HG03469 (cell line): ENCODE measurements around the gene IZUMO2.

Experiments
- ATAC-seq: cut with Tn5 transposase; IDR thresholded peaks from one replicate; pipeline ENCODE4 v1.9.1; 2021; ENCODE audit warnings: mild to moderate bottlenecking, moderate library complexity, moderate number of reproducible peaks; ENCODE audit not compliant: unreplicated experiment

The IZUMO2 gene

GRCh38 chr19:50162988-50163387 lies at the start of gene IZUMO2:
TSS of gene IZUMO2 (minus strand) at chr19:50163281. CDS start at chr19:50163194, 87 bp downstream.
- ATAC-seq, result no peak

GRCh38 chr19:50210425-50210824 lies 47.3 kb upstream of the IZUMO2 start:
- ATAC-seq, result no peak

DNA sequence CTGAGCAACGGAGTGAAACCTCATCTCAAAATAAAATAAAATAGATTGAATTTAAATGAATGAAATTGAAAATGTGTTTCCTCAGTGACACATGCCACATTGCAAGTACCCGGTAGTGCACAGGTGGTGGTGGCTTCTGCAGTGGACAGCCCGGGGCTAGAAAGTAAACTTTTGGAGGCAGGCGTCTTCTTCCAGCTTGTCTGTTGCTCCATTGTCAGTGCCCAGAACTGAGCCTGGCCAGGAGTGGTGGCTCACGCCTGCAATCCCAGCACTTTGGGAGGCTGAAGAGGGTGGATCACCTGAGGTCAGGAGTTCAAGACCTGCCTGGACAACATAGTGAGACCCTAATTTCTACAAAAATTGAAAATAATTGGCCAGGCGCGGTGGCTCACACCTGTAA lies 46.0 kb upstream of the IZUMO2 start:
- no peak for ATAC-seq

GRCh38 chr19:50207730-50208129 lies 44.6 kb upstream of the IZUMO2 start:
- no peak for ATAC-seq

DNA sequence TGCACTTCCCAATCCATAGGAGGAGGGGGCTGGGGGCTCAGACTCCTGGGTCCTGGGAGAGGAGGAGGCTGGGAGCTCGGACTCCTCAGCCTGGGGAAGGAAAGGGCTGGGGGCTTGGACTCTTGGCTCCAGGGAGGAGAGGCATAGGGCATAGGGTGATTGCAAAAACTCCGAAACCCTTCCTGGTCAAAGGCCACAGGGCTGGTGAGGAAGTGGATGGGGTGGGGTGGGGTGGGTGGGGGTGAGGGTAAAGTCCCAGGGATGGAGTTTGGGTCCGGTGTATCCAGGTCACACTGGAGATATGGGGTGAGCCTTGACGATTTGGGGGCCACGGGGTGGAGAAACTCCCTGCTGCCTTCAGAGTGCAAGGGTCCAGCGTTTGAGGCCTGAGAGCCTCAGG lies 43.1 kb upstream of the IZUMO2 start:
- ATAC-seq, result no peak

DNA sequence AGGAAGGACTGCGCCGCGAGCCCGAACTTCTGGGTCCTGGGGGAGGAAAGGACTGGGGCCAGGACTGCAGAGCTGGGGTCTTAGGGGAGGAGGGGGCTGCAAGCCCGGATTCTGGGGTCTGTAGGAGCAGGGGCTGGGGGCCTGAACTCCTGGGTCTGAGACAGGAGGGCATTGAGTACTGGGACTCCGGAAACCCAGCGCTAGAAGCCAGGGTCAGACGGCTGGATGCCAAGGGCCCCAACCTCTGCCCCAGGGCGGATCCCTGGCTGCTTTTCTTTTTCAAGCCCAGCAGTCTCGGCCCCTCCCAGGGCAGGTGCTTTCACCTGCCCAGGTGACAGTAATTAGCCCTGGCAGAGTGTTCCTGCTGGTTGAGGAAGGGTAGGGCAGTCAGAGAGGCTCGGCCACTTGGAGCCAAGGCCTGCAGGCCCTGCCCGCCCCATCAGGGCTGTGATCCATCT lies 42.6 kb upstream of the IZUMO2 start:
- no peak for ATAC-seq

DNA sequence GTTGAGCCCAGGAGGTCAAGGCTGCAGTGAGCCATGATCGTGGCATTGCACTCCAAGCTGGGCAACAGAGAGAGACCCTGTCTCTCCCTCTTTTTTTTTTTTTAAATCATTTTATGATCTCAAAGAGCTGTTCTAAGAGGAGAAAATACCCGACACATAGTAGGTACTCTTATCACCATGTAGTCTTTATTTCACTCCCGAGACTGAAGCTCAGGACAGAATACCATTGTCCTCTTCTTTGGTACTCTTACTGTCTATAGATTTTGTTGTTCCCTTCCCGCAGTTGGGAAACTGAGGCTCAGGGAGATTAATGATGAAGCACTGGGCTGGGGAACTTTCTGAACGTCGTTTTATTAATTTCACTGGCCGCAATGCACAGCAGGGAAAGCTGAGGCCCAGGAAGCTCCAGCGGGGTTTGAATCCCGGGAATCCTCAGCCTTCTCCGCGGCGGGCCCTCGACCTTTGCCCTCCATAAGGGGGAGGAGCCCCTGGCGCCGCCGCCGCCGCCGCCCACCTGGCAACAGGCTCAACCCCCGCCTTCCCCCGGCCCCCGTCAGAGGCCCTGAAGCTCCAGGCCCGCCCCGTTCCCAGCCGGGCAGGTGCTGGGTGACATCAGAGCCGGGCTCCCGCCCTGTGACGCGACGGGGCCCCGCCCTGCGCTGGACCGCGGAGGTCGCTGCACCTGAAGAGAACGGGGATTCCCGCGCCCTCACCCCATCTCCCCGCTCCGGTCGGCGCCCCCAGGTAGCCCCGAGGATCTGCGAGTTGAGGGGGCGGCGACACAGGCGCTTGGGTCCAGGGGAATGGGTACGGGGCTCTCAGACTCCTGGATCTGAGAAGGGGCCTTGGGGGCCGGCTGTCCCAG lies 42.0 kb upstream of the IZUMO2 start:
- ATAC-seq, result no peak

DNA sequence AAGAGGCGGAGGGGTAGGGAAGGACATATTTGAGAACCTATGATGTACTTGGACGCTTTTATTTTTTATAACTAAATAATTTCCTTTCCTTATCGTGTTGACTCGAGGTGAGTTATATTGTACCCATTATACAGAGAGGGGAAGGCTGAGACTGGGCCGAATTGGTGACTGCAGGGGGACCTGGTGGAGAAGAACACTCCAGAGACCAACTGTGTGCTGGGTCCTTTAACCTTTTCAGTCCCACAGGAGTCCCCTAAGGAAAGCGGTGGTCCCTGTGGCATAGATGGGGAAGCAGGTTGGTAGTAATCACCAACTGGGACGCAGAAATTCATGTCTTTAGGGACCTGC lies 41.0 kb upstream of the IZUMO2 start:
- ATAC-seq, result no peak

DNA sequence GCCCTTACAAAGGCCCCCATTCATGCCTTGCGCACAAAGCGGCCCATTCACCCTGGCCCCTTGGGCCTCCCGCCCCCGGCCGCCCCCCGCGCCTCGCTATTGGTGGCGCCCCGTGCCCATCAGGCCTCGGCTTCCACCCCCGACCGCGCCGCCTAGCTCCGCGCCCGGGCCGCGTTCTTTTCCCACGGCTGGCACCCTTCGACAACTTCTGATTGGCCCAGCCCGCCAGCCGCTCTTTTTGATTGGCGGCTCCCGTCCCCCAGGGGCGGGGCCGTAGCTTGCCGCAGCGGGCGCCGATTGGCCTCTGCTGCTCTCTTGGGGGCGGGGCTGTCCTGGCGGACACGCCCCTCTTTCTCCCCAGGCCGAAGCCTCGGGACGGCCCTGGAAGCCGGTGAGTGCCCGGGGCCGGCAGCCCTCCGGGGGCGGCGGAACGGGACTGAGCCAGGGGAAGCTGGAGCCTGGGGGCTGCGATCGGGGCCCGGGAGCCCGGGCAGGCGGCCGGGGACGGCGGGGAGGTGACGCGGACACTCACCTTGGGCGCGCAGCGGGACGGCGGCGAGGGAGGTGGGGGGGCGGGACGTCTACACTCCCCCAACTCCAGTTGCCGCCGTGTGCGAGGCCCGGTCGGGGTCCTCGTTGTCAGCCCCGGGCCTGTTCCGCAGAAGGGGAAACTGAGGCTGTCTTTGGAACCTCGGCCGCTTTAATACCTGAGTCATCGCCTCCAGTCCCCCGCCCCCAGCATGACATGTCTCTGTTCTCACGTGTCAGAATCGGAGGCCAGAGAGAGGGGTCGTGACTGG lies 40.4 kb upstream of the IZUMO2 start, which contains the start of gene MYH14:
TSS of gene MYH14 (plus strand) at position 342 of the 800 bp plus-strand sequence. CDS start 6,744 bp downstream, outside the sequence.
- ATAC-seq, result no peak

GRCh38 chr19:50202962-50203280 lies 39.8 kb upstream of the IZUMO2 start:
- no peak for ATAC-seq

GRCh38 chr19:50202386-50202785 lies 39.3 kb upstream of the IZUMO2 start:
- no peak for ATAC-seq

DNA sequence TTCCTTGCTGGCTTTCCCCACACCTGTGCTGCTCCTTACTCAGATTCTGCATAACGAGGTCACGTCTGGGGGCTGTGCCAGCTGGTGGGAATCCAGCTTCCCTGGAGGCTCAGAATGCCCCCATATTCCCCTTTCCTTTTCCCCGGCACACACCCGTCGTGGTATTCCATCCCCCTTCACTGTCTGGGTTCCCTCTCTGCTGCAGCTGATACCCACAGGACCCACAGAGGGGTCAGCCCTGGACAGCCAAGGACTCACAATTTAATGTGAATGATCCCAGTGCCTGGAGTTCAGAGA lies 36.1 kb upstream of the IZUMO2 start:
- no peak for ATAC-seq

DNA sequence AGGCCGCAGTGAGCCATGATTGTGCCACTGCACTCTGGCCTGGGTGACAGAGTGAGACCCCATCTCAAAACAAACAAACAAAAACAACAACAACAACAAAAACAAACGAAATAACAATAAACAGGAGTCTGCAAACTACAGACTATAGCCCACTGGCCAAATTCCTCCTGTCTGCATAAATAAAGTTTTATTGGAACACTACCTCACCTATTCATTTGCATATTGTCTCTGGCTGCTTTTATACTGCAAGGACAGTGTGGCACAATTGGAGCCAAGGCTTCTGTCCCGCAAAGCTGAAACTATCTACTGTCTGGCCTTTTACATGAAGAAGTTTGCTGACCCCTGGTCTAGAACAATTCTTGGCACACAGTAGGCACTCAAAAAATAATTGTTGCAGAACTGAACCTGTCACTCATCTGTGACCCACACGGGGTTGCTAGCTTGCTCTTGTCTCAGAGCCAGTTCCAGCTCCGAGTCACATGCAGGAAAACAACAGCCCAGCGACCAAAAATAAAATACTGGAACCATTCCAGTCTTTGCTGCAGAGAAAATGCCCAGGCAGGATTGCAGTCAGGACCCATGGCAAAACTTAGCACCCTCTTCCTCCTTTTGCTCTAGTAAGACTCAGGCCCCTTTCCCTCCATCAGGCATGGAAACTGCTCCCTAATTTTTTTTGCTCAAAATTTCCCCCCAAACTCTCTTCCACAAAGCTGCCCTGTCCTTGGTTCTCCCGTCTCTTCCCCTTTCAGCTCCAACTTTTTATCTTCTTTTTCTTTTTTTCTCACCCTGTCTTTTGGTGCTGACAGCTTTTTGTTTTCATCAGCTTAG lies 35.6 kb upstream of the IZUMO2 start:
- ATAC-seq, result no peak

DNA sequence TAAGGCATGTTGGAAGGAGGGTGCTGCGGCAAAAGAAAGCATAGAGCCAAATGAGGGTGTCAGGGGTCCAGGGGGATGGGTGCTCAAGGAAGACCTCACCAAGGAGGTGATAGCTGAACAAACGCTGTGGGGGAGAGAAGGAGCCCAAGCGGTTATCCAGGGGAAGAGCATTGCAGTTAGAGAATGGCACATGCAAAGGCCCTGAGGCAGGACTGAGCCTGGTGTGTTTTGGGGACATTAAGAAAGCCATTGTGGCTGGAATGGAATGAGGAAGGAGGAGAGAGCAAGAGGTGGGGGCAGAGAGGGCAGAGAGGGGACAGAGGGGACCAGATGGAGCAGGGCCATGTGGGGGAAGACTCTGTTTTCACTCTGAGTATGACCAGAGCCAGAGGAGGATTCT lies 34.3 kb upstream of the IZUMO2 start:
- ATAC-seq, result no peak

DNA sequence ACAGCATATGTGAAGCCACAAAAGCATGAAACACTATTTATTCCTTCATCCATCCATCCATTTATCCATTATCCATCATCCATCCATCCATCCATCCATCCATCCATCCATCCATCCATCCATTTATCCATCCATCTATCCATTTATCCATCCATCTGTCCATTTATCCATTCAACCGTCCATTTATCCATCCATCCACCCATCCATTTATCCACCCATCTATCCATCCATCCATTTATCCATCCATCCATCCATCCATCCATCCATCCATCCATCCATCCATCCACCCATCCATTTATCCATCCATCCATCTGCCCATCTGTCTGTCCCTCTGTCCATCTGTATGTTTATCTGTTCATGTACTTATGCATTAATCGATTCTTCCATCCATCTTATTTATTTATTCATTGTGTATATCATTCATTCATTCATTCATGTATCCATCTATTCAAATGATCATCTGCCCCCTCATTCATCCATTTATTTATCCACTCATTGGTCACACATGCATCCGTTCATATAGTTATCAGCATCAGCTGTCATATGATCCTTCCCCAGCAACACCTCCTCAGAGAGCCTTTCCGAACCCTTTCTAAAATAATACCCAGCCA lies 33.3 kb upstream of the IZUMO2 start:
- no peak for ATAC-seq

DNA sequence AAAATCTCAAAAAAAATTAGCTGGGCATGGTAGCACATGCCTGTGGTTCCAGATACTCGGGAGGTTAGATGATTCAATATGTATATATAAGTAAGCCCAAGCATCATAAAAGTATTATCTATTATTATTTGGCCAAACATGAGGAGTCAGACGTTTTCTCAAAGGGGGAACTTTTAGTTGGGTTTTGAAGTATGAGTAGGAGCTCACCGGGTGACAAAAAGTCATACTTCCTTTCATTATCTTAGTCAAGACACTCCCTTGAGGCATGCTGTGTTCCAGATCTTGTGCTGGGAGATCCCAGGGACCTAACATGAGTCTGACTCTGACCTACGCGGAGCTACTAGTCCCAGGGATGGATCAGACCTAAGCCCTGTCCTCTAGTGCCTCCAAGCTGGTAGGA lies 32.1 kb upstream of the IZUMO2 start:
- ATAC-seq, result no peak

GRCh38 chr19:50192463-50193211 lies 29.6 kb upstream of the IZUMO2 start:
- ATAC-seq, result no peak

DNA sequence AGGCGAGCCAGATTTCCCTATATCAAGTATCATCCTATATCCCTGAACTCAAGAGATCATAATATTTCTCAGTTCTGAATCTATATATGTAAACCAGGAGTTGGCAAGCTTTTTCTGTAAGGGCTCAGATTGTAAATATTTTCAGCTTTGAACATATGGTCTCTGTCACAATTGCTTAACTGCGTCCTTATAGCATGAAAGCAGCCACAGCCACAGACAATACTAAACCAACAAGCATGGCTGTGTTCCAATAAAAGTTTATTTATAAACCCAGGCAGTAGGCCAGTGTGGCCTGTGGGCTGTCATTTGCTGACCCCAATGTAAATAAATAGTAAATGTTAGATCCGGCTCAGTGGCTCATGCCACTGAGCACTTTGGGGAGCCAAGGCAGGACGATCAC lies 28.1 kb upstream of the IZUMO2 start:
- no peak for ATAC-seq

DNA sequence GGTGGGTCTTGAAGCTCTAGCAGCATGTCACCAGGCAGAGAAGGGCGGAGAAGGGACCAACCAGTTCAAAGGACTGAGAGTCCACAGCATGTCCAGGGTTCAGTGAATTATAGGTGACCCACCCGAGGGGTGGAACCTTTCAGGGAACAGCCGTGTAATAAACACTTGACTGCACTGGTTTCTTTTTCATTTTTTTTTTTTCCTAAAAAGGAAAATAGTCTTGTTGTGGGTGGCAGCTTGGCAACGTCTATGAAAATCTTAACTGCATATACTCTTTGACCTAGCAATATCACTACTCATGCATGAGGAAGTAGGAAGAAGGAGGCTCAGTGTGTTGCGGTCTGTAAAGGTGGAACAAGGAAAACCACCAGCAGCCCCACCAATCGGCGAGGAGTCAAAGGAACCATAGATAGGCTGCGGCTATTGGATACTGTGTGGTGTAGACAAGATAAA lies 27.4 kb upstream of the IZUMO2 start:
- no peak for ATAC-seq

- no peak for ATAC-seq
Observed at GRCh38 chr19:50189331-50189730, 26.2 kb upstream of the IZUMO2 start.
